DOHH2 (cell line): ENCODE data around the gene VPS33B.

Experiments used
- H3F3A ChIP-seq: fragments of 200-600 bp; sonication (generic), shearing (Covaris generic); 2 replicates; pipeline ENCODE4 v1.6.0; 2016; ENCODE audit warnings: antibody characterized with exemption, mild to moderate bottlenecking; ENCODE audit not compliant: control insufficient read depth, insufficient read depth
- H3K27ac ChIP-seq: fragments of 200-600 bp; sonication (generic); 2 replicates; pipeline ENCODE4 v1.5.1; 2014; ENCODE audit warnings: low read depth, mild to moderate bottlenecking, low read length, moderate library complexity
- H3K27me3 ChIP-seq: fragments of 200-600 bp; sonication (generic); 2 replicates; pipeline ENCODE4 v1.6.1; 2014; ENCODE audit warnings: mild to moderate bottlenecking, low read length, mixed read lengths; ENCODE audit not compliant: control insufficient read depth
- H3K36me3 ChIP-seq: fragments of 200-600 bp; sonication (generic); 2 replicates; pipeline ENCODE4 v1.6.1; 2014; ENCODE audit warnings: mild to moderate bottlenecking, low read length, moderate library complexity, mixed read lengths; ENCODE audit not compliant: control insufficient read depth
- H3K4me1 ChIP-seq: fragments of 200-600 bp; sonication (generic); 2 replicates; pipeline ENCODE4 v1.6.1; 2014; ENCODE audit warnings: mild to moderate bottlenecking, low read length, mixed read lengths; ENCODE audit not compliant: control insufficient read depth
- H3K4me2 ChIP-seq: fragments of 200-600 bp; sonication (generic); 2 replicates; pipeline ENCODE4 v1.6.0; 2014; ENCODE audit warnings: mild to moderate bottlenecking, low read length, moderate library complexity
- H3K4me3 ChIP-seq: fragments of 200-600 bp; sonication (generic); 2 replicates; pipeline ENCODE4 v1.5.1; 2014; ENCODE audit warnings: mild to moderate bottlenecking, low read length, mixed read lengths
- H3K79me2 ChIP-seq: fragments of 200-600 bp; sonication (generic); 2 replicates; pipeline ENCODE4 v1.6.1; 2014; ENCODE audit warnings: mild to moderate bottlenecking, low read length, mixed read lengths; ENCODE audit not compliant: control insufficient read depth
- H3K9me2 ChIP-seq: fragments of 200-600 bp; sonication (generic); replicated peaks from 2 replicates; pipeline ENCODE4 v1.6.1; 2014; ENCODE audit warnings: mild to moderate bottlenecking, low read length, mixed read lengths; ENCODE audit not compliant: control insufficient read depth
- H3K9me3 ChIP-seq: fragments of 200-600 bp; sonication (generic); 2 replicates; pipeline ENCODE4 v1.6.1; 2014; ENCODE audit warnings: antibody characterized with exemption, low read length, mixed read lengths; ENCODE audit not compliant: control insufficient read depth, insufficient read depth
- H4K20me1 ChIP-seq: fragments of 200-600 bp; sonication (generic); 2 replicates; pipeline ENCODE4 v1.6.0; 2014; ENCODE audit warnings: low read depth, mild to moderate bottlenecking, antibody characterized with exemption, low read length, moderate library complexity; ENCODE audit not compliant: control insufficient read depth, insufficient read depth
- CTCF ChIP-seq: fragments of 200-600 bp; sonication (generic); IDR thresholded peaks from one replicate; pipeline ENCODE4 v1.5.1; 2014; ENCODE audit warnings: antibody characterized with exemption, mild to moderate bottlenecking, low read depth, low read length; ENCODE audit not compliant: poor library complexity, severe bottlenecking
- EZH2phosphoT487 ChIP-seq: fragments of 200-600 bp; sonication (generic); IDR thresholded peaks from 2 replicates; pipeline ENCODE4 v1.6.1; 2017; ENCODE audit warnings: borderline replicate concordance, mild to moderate bottlenecking, antibody characterized with exemption, low read length, moderate library complexity, mixed read lengths

VPS33B gene

GRCh38 chr15:91065505-91065904 lies 43.1 kb upstream of the VPS33B start:
- no peak overlapping the region for H3K4me3 ChIP-seq
- no peaks in the 10 kb centered on the region for H3K36me3 ChIP-seq
- H3K79me2 ChIP-seq, result no peaks in the 10 kb centered on the region
- no peaks in the 10 kb centered on the region for H4K20me1 ChIP-seq
- H3K9me2 ChIP-seq, result no peaks in the 10 kb centered on the region
- H3F3A ChIP-seq, result no peaks in the 10 kb centered on the region
- no peak overlapping the region for H3K4me2 ChIP-seq
- H3K9me3 ChIP-seq, result no peaks in the 10 kb centered on the region
- no peak for TF ChIP-seq EZH2phosphoT487
- peaks cover 7% of the 10 kb centered on the region; the same call in 1 of the 2 replicates for H3K27me3 ChIP-seq
- H3K27ac ChIP-seq, result no peak overlapping the region
- no peaks in the 10 kb centered on the region for H3K4me1 ChIP-seq

GRCh38 chr15:91061997-91062396 lies 39.6 kb upstream of the VPS33B start:
- Histone ChIP-seq H3K4me2 (no peak overlapping the region), H3K9me3 (no peaks in the 10 kb centered on the region), H3K4me1 (no peaks in the 10 kb centered on the region), H3K79me2 (no peaks in the 10 kb centered on the region), H3K4me3 (no peak overlapping the region), H3K27me3 (peaks cover 8% of the 10 kb centered on the region; the same call in 1 of the 2 replicates), H3K9me2 (no peaks in the 10 kb centered on the region), H4K20me1 (no peaks in the 10 kb centered on the region), H3K36me3 (no peaks in the 10 kb centered on the region), H3F3A (no peaks in the 10 kb centered on the region), H3K27ac (no peak overlapping the region)
- no peak for TF ChIP-seq EZH2phosphoT487
- no peak for TF ChIP-seq CTCF

GRCh38 chr15:91061230-91061629 lies 38.8 kb upstream of the VPS33B start:
- H3F3A ChIP-seq, result no peaks in the 10 kb centered on the region

More at GRCh38 chr15:91061230-91061629, 38.8 kb upstream of the VPS33B start:
- no peak overlapping the region for H3K27ac ChIP-seq
- no peaks in the 10 kb centered on the region for H4K20me1 ChIP-seq
- H3K27me3 ChIP-seq, result peaks cover 12% of the 10 kb centered on the region
- H3K9me3 ChIP-seq, result no peaks in the 10 kb centered on the region
- no peaks in the 10 kb centered on the region for H3K4me1 ChIP-seq
- no peaks in the 10 kb centered on the region for H3K9me2 ChIP-seq
- no peak overlapping the region for H3K4me3 ChIP-seq
- H3K4me2 ChIP-seq, result no peak overlapping the region
- H3K79me2 ChIP-seq, result no peaks in the 10 kb centered on the region
- H3K36me3 ChIP-seq, result no peaks in the 10 kb centered on the region
- TF ChIP-seq EZH2phosphoT487, result no peak
- TF ChIP-seq CTCF, result no peak
